Stimulated activated CD8-positive, alpha-beta memory T cell treated with anti-CD3 and anti-CD28 coated beads, Interleukin-12 subunit alpha, Interleukin-12 subunit beta, amount 100 ng/mL, for 1 hour (primary cell): Measurements from ENCODE around the gene ZMYND19.
"Not testable (repeated sequence)": the region's sequence is repeated elsewhere in the genome, so short reads cannot be mapped to it uniquely, and the experiment has no call there.

ENCODE experiments used
- DNase-seq: peaks from one replicate; pipeline ENCODE4 v3.0.0-alpha.2; 2020; ENCODE audit warnings: low read depth

The ZMYND19 gene

GRCh38 chr9:137614631-137615386, 24.5 kb upstream of the ZMYND19 start:
- DNase-seq, result no peak

GRCh38 chr9:137613738-137614523, 23.6 kb upstream of the ZMYND19 start:
- DNase-seq, result no peak

- no peak for DNase-seq
Observed at GRCh38 chr9:137613259-137613658, 22.9 kb upstream of the ZMYND19 start.

GRCh38 chr9:137612741-137613142, 22.4 kb upstream of the ZMYND19 start:
- DNase-seq, result no peak

GRCh38 chr9:137611623-137612609, 21.6 kb upstream of the ZMYND19 start:
- DNase-seq, result no peak

- no peak for DNase-seq
Observed at GRCh38 chr9:137610944-137611343, 20.6 kb upstream of the ZMYND19 start.

- DNase-seq, result no peak
Observed at GRCh38 chr9:137607141-137607857, 17.0 kb upstream of the ZMYND19 start.

GRCh38 chr9:137606734-137607138, 16.4 kb upstream of the ZMYND19 start:
- no peak for DNase-seq

- no peak for DNase-seq
Observed at GRCh38 chr9:137606005-137606621, 15.8 kb upstream of the ZMYND19 start.

- DNase-seq, result peak; percentile 86
Observed at GRCh38 chr9:137605121-137606004, 15.1 kb upstream of the ZMYND19 start, which contains the start of gene ARRDC1. Gene ARRDC1 (plus strand): TSS chr9:137605686. CDS start chr9:137605718, 32 bp downstream.

GRCh38 chr9:137604345-137605086, 14.2 kb upstream of the ZMYND19 start:
- DNase-seq, result no peak

- DNase-seq, result no peak
Observed at GRCh38 chr9:137603879-137604278, 13.6 kb upstream of the ZMYND19 start.

GRCh38 chr9:137602661-137603060, 12.3 kb upstream of the ZMYND19 start:
- DNase-seq, result no peak

- DNase-seq, result no peak
Observed at GRCh38 chr9:137598943-137599342, 8.6 kb upstream of the ZMYND19 start.

- not testable (repeated sequence) for DNase-seq
Observed at GRCh38 chr9:137596577-137596976, 6.3 kb upstream of the ZMYND19 start.

- DNase-seq, result no peak
Observed at GRCh38 chr9:137593176-137593575, 2.9 kb upstream of the ZMYND19 start.

GRCh38 chr9:137592767-137593166, 2.5 kb upstream of the ZMYND19 start:
- DNase-seq, result no peak

- DNase-seq, result no peak
Observed at GRCh38 chr9:137590123-137590468, 216 bp downstream of the ZMYND19 start.

- DNase-seq, result no peak
Observed at GRCh38 chr9:137589441-137590122, 730 bp downstream of the ZMYND19 start.
